Gastrocnemius medialis (tissue), 4 donors: ENCODE data around the gene SMIM31.

Source experiments
- POLR2A ChIP-seq, 2 donors: fragments of 450-650 bp; IDR thresholded peaks; one replicate each; pipeline ENCODE4 v1.6.1; 2017; ENCODE audit warnings: antibody characterized with exemption in 2 of 2, mild to moderate bottlenecking in 2 of 2, moderate library complexity in 2 of 2
- TF ChIP-seq, protein P1 (sequence below), 5 experiments: fragments of 450-650 bp in 3 of 5; fragments of 200-600 bp in 2 of 5; sonication (generic) in 2 of 5; IDR thresholded peaks in 4 of 5; conservative IDR thresholded peaks in 1 of 5; 1 replicate in 4 of 5; 2 replicates in 1 of 5; pipeline ENCODE4 v1.5.1; 2016 to 2019; ENCODE audit warnings: antibody characterized with exemption in 5 of 5, mild to moderate bottlenecking in 3 of 5, moderate library complexity in 3 of 5

DNA sequence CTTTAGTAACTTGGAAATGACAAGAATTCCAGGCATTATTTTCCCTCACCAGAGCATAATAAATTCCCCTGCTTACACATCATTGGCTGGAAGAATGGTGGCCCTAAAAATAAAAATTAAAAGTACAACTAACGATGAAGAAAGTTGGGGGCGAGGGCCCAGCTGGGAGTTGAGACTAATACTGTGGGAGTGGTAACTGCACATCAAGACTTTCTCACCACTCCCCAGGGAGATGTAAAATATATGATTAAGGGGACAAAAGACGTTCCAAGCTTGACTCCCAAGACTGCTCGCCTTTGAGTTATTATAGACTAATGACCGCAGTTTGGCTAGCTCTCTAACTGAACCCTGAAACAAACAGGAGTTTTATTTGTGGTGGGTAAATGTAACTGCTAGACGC lies 30.0 kb downstream of the SMIM31 start:
- TF ChIP-seq, protein P1, sequence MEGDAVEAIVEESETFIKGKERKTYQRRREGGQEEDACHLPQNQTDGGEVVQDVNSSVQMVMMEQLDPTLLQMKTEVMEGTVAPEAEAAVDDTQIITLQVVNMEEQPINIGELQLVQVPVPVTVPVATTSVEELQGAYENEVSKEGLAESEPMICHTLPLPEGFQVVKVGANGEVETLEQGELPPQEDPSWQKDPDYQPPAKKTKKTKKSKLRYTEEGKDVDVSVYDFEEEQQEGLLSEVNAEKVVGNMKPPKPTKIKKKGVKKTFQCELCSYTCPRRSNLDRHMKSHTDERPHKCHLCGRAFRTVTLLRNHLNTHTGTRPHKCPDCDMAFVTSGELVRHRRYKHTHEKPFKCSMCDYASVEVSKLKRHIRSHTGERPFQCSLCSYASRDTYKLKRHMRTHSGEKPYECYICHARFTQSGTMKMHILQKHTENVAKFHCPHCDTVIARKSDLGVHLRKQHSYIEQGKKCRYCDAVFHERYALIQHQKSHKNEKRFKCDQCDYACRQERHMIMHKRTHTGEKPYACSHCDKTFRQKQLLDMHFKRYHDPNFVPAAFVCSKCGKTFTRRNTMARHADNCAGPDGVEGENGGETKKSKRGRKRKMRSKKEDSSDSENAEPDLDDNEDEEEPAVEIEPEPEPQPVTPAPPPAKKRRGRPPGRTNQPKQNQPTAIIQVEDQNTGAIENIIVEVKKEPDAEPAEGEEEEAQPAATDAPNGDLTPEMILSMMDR (IDR thresholded peaks at IDR 0.05 in 4 of 5, conservative IDR thresholded peaks at IDR 0.05 in 1 of 5) = no peak
- no peak for TF ChIP-seq POLR2A (IDR thresholded peaks at IDR 0.05)
